ENCODE results near the gene TBX4.
"Not testable (repeated sequence)": the region's sequence is repeated elsewhere in the genome, so short reads cannot be mapped to it uniquely, and the experiment has no call there.

Gene TBX4

DNA sequence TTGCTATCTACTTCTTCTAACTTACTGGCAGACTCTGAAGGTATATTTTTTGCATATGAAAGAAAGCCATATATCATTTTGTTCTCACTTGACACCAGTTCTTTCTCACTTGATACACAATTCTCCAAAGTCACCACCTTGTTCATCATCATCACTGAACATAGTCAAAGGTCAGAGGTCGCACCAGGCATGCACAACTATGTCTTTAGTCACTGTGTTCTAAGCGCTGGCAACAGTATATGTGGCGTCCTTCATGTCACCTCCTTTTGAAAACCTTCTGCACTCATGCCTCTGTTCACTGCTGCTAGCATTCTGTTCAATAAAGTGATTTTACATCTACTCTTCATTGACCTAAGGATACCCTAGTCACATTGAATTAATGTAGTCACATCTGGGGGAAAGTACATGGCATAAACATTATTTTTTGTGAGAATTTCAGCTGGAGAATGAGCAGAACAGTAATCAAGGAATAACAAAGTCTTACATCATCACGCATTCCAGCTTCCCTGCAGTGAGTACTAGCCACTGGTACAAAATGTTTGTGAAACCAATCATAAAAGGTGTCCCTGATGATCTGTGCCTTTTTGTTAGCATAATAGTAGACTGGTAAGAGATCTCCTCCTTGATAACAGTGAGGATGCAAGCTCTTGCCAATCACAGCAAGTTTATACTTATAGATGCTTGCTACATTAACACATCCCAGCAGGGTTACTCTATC, 20.5 kb upstream of the TBX4 start:
- no peak for DNase-seq

- no peak for DNase-seq
Observed at GRCh38 chr17:61436273-61436672, 15.9 kb upstream of the TBX4 start.

GRCh38 chr17:61436995-61437704, 15.1 kb upstream of the TBX4 start:
- no peak for DNase-seq

DNA sequence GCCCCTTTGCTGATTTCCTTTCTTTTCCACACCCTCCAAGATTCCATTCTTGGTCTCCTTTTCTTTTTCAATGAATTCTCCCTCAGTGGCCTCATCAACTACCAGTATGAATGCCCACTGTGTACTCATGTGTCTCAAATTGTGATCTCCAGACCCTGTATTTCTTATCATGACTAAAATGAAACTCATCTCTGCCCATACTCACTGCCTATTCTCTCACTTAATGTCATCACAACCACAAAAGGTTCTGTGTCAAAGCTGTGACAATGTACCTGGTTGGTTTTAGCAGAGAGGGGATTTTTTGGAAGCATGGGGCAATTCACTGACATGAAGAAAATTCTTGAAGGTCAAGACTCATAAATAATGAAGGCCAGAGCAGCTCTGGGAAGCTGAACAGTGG, 11.5 kb upstream of the TBX4 start:
- no peak for DNase-seq

- not testable (repeated sequence) for DNase-seq
Observed at GRCh38 chr17:61441507-61441906, 10.7 kb upstream of the TBX4 start.

GRCh38 chr17:61442136-61442775, 10.0 kb upstream of the TBX4 start:
- no peak for DNase-seq

- DNase-seq = no peak
Observed at GRCh38 chr17:61442878-61443474, 9.2 kb upstream of the TBX4 start.

DNA sequence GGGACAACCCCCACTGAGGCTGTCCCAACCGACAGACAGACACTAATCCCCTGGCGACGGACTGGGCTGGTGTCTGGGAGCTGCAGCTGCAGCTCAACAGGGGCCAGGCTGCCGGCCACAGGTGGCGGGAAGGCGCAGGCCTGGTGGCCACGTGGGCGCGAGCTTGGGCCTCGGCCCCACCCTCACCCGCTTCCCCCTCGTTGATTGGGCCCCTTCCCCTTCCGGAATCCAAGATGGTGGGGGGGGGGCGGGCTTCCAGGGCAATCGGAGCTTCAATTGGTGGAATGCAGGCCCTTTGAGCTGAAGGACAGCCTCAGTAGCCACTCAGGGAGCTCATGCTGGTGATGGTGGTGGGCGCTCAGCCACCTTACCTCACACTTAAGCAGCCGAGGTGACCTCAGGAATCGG, 8.7 kb upstream of the TBX4 start:
- DNase-seq = no peak

DNA sequence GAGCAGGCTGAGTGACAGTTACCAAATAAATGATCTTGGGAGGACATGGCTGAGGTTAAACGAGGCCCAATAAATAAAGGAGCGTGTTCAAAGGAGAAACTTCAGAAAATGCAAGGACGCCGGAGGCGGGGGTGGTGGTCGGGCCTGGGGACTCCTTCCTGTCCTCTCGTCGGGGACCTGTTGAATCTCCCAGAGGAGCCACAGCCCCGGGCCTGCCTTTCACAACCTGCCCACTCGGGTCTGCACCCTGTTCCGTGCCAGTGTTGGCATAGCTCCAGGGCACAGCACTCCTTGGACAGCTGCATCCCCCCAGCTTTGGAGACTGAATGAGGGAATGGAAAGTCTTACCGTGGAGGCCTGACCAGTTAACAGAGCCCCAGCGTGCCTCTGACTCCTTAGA, 8.1 kb upstream of the TBX4 start:
- DNase-seq = no peak

GRCh38 chr17:61444831-61445230, 7.4 kb upstream of the TBX4 start:
- no peak for DNase-seq

- no peak for DNase-seq
Observed at GRCh38 chr17:61447358-61447757, 4.9 kb upstream of the TBX4 start.

- no peak for DNase-seq
Observed at GRCh38 chr17:61448042-61448441, 4.2 kb upstream of the TBX4 start.

DNA sequence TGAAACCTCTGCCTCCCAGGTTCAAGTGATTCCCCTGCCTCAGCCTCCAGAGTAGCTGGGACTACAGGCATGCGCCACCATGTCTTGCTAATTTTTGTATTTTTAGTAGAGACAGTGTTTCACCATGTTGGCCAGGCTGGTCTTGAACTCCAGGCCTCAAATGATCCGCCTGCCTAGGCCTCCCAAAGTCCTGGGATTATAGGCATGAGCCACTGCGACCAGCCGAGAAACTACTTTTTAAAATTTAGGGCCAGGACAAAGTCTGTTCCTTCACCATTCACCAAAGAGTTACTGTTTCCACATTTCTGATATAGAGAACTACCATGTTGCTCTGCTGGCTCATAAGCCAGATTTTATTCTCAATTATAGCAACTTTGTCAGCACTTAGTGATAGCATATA, 3.1 kb upstream of the TBX4 start:
- DNase-seq = not testable (repeated sequence)

DNA sequence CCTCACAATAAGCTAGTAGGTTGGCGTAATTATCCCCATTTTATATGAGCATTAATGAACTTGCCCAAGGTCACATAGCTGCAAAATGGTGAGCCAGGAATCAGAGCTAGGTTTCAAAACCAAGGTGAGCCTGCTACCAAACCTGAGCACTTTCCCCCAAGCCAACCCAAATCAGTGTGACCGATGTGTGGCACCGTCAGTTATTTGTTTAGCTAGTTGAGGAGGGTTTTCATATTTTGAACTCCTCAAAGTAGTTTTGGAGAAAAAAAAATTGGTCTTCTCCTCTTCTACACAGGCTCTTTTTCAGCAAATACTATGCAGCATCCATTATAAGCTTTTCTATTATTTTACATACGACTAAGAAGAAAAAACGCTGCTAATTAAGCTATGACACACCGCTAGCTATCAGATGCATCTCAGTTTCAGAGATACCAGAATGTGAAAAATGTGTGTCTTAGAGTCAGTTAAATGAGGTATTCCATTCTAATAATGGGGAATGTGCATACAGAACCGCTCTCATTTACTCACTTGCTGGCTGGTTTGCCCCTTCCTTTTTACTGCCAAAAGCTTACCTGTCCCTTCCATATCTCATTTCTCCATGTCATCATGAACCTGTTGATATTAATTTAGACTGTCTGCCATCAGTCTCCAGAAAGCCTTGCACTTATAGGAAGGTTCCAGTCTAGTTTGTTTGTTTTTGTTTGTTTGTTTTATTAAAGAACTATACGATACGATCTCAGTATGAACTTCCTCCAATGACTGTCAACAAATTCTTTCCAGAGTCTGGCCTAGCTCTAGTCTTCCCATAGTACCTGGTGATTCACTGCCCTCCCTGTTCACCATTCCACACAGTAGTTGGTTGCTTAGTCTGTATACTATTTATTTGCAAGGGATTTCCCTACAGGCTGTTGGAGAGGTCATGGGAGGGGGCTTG, 2.2 kb upstream of the TBX4 start:
- DNase-seq = no peak

DNA sequence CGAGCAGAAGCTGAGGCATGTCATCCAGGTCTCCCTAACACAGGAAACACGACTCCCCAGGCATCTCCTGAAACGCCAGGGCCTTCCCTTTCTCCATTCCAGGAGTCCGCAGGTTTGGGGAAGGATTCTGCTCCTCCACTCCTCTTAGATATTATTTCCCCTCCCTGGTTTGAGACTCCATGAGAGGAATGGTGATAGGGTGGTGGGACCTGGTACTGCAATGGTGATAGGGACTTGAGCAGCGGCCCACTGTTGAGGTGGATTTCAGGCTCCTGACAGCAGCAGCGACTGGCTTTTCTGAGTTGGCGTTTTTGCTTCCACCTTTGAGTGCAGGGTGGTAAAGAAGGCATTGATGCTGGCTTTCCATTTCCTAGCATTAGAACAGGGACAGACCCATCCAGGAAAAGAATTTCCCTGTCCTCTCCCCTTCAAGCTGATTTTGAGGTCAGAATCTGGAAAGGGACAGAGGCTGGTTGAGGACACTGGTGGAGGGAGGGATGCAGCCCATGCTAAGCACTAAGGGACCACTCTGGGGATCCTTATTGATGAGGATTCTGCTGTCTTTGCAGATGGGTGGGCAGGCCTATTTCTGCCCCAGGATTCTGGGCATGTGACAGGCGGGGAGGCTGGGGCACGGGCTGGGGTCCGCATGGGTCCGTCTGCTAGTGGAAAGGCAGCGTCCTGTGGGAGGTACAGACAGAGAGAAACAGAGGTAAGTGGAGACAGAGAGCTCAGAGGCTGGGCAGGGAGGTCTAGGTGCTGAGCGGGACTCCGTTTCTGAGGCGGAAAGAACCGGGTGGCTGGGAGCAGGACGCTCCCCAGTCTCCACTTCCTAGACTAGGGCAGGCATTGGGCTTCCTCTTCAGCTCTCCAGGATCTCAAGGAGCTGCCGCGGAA, 1.3 kb upstream of the TBX4 start:
- DNase-seq = no peak

GRCh38 chr17:61451538-61452300, 503 bp upstream of the TBX4 start:
- no peak for DNase-seq

DNA sequence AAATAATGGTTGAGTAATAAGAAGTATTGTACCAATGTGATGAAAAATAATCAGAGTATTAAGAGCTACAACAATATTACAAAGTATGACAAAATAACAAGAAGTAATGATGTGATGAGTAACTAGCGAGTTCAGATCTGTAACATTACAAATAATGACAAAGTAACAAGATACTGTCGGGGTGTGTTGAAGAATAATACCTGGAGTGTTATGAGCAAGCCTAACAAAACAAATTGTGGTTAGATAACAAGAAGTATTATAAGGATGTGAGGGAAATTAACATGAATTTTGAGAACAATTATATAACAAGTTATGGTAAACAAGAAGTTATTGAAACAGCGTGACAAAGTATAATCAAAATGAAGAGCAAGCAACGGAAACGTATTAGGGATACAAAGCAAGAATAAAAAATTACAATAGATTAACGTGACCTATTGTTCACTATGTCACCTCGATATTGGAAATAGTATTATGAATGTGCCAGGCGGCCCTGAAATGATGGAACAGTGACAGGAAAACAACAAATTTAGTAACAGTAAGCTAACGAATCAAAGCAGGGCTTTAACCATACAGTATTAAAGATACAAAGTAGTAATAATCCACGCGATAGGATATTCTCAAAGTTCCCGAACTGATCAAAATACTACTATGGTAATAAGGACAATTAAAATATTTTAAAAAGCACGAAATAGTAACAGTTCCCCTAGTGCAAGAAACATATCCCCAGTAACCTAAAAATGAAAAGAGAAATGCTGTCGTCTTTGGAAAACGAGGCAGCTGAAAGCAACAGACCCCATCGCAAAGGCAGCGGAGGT, 1.6 kb downstream of the TBX4 start:
- DNase-seq = no peak

- no peak for DNase-seq
Observed at GRCh38 chr17:61454381-61455323, 2.4 kb downstream of the TBX4 start.

Measured in activated T-cell treated with anti-CD3 and anti-CD28 coated beads, Interleukin-2, amount 50 U/mL, for 48 hours (primary cell).